ENCODE data around the gene MTCH1.

- TF ChIP-seq EZH2 (IDR thresholded peaks at IDR 0.05; ENCODE audit: borderline replicate concordance, insufficient read depth, low read depth, low read length, poor library complexity, severe bottlenecking) (no peak), CTCF (IDR thresholded peaks at IDR 0.05) (no peak)
Observed at GRCh38 chr6:36933519-36933918, 52.5 kb downstream of the MTCH1 start.
